NCI-H2196 (cell line): ENCODE results near the gene TESK1.
"Not testable (repeated sequence)": the region's sequence is repeated elsewhere in the genome, so short reads cannot be mapped to it uniquely, and the experiment has no call there.

ENCODE experiments used
- DNase-seq: peaks from one replicate; lab custom pipeline; 2025; ENCODE audit not compliant: unreplicated experiment; lab: John Stamatoyannopoulos, UW

Gene TESK1

GRCh38 chr9:35615981-35616680 lies 11.1 kb downstream of the TESK1 start:
- no peak for DNase-seq

- DNase-seq, result no peak
Observed at GRCh38 chr9:35616681-35617459, 11.8 kb downstream of the TESK1 start.

- DNase-seq, result no peak
Observed at GRCh38 chr9:35617548-35617947, 12.5 kb downstream of the TESK1 start.

- DNase-seq, result no peak
Observed at GRCh38 chr9:35618325-35618727, 13.3 kb downstream of the TESK1 start, which contains the start of gene CD72. TSS of gene CD72 (minus strand) at chr9:35618413. CDS start at chr9:35618303, 110 bp downstream.

- no peak for DNase-seq
Observed at GRCh38 chr9:35618854-35619799, 14.1 kb downstream of the TESK1 start.

GRCh38 chr9:35619800-35620158 lies 14.7 kb downstream of the TESK1 start:
- no peak for DNase-seq

GRCh38 chr9:35627575-35627974 lies 22.5 kb downstream of the TESK1 start:
- DNase-seq, result no peak

GRCh38 chr9:35628389-35628991 lies 23.4 kb downstream of the TESK1 start:
- DNase-seq, result no peak

GRCh38 chr9:35629597-35629996 lies 24.5 kb downstream of the TESK1 start:
- no peak for DNase-seq

GRCh38 chr9:35635730-35636129 lies 30.7 kb downstream of the TESK1 start:
- no peak for DNase-seq

GRCh38 chr9:35636135-35636876 lies 31.2 kb downstream of the TESK1 start:
- no peak for DNase-seq

- not testable (repeated sequence) for DNase-seq
Observed at GRCh38 chr9:35636877-35637246, 31.8 kb downstream of the TESK1 start.

GRCh38 chr9:35637427-35637955 lies 32.4 kb downstream of the TESK1 start:
- DNase-seq, result not testable (repeated sequence)

GRCh38 chr9:35638751-35639150 lies 33.7 kb downstream of the TESK1 start:
- DNase-seq, result not testable (repeated sequence)

- not testable (repeated sequence) for DNase-seq
Observed at GRCh38 chr9:35639225-35639624, 34.2 kb downstream of the TESK1 start.

GRCh38 chr9:35639631-35640030 lies 34.6 kb downstream of the TESK1 start:
- no peak for DNase-seq

GRCh38 chr9:35640431-35640830 lies 35.4 kb downstream of the TESK1 start:
- not testable (repeated sequence) for DNase-seq

GRCh38 chr9:35641478-35641877 lies 36.4 kb downstream of the TESK1 start:
- not testable (repeated sequence) for DNase-seq

GRCh38 chr9:35643046-35643445 lies 38.0 kb downstream of the TESK1 start:
- DNase-seq, result no peak

GRCh38 chr9:35645736-35646135 lies 40.7 kb downstream of the TESK1 start:
- DNase-seq, result not testable (repeated sequence)
